Measurements from ENCODE around the gene CIB1.

CIB1 gene

GRCh38 chr15:90214553-90215196 lies 19.1 kb downstream of the CIB1 start:
- no peak for DNase-seq (ENCODE audit: low spot score)

GRCh38 chr15:90213818-90214204 lies 19.9 kb downstream of the CIB1 start:
- DNase-seq (ENCODE audit: low spot score) = no peak

GRCh38 chr15:90213122-90213817 lies 20.5 kb downstream of the CIB1 start:
- no peak for DNase-seq (ENCODE audit: low spot score)

- no peak for DNase-seq (ENCODE audit: low spot score)
Observed at GRCh38 chr15:90212221-90213098, 21.3 kb downstream of the CIB1 start.

- DNase-seq (ENCODE audit: low spot score) = no peak
Observed at GRCh38 chr15:90211440-90212143, 22.1 kb downstream of the CIB1 start.

GRCh38 chr15:90211009-90211408 lies 22.7 kb downstream of the CIB1 start:
- DNase-seq (ENCODE audit: low spot score) = no peak

- no peak for DNase-seq (ENCODE audit: low spot score)
Observed at GRCh38 chr15:90210593-90210992, 23.1 kb downstream of the CIB1 start.

- no peak for DNase-seq (ENCODE audit: low spot score)
Observed at GRCh38 chr15:90209591-90209990, 24.1 kb downstream of the CIB1 start.

GRCh38 chr15:90208356-90208755 lies 25.4 kb downstream of the CIB1 start:
- DNase-seq (ENCODE audit: low spot score) = no peak

- no peak for DNase-seq (ENCODE audit: low spot score)
Observed at GRCh38 chr15:90207252-90207651, 26.5 kb downstream of the CIB1 start.

- no peak for DNase-seq (ENCODE audit: low spot score)
Observed at GRCh38 chr15:90205886-90206285, 27.9 kb downstream of the CIB1 start.

- DNase-seq (ENCODE audit: low spot score) = no peak
Observed at GRCh38 chr15:90205050-90205848, 28.5 kb downstream of the CIB1 start.

- DNase-seq (ENCODE audit: low spot score) = no peak
Observed at GRCh38 chr15:90203922-90204321, 29.8 kb downstream of the CIB1 start.

GRCh38 chr15:90203473-90203872 lies 30.3 kb downstream of the CIB1 start:
- no peak for DNase-seq (ENCODE audit: low spot score)

GRCh38 chr15:90202929-90203328 lies 30.8 kb downstream of the CIB1 start:
- no peak for DNase-seq (ENCODE audit: low spot score)

- peak; percentile 66 for DNase-seq (ENCODE audit: low spot score)
Observed at GRCh38 chr15:90201944-90202375, 31.8 kb downstream of the CIB1 start.

GRCh38 chr15:90201130-90201943 lies 32.4 kb downstream of the CIB1 start, which contains the start of gene SEMA4B:
TSS of gene SEMA4B (plus strand) at chr15:90201330. CDS start at chr15:90201579, 249 bp downstream.
- peak; percentile 99 for DNase-seq (ENCODE audit: low spot score)

- no peak for DNase-seq (ENCODE audit: low spot score)
Observed at GRCh38 chr15:90200534-90201129, 33.1 kb downstream of the CIB1 start.

- DNase-seq (ENCODE audit: low spot score) = no peak
Observed at GRCh38 chr15:90194655-90195054, 39.1 kb downstream of the CIB1 start.

Measured in iPS-NIHi11 (cell line).